Lower leg skin (tissue), 3 donors: ENCODE data around the gene TIMP2.

Experiments used
- POLR2A ChIP-seq, 2 donors: fragments of 450-650 bp; IDR thresholded peaks; one replicate each; pipeline ENCODE4 v1.6.1; 2016 to 2017; ENCODE audit warnings: antibody characterized with exemption in 2 of 2, mild to moderate bottlenecking in 1 of 2, moderate library complexity in 1 of 2
- TF ChIP-seq, protein P1 (sequence below), 3 donors: fragments of 450-650 bp; IDR thresholded peaks; one replicate each; pipeline ENCODE4 v1.5.1; 2016; ENCODE audit warnings: antibody characterized with exemption in 3 of 3, mild to moderate bottlenecking in 3 of 3, moderate library complexity in 2 of 3

GRCh38 chr17:78884148-78884825 is 40.9 kb downstream of the TIMP2 start:
- TF ChIP-seq, protein P1, sequence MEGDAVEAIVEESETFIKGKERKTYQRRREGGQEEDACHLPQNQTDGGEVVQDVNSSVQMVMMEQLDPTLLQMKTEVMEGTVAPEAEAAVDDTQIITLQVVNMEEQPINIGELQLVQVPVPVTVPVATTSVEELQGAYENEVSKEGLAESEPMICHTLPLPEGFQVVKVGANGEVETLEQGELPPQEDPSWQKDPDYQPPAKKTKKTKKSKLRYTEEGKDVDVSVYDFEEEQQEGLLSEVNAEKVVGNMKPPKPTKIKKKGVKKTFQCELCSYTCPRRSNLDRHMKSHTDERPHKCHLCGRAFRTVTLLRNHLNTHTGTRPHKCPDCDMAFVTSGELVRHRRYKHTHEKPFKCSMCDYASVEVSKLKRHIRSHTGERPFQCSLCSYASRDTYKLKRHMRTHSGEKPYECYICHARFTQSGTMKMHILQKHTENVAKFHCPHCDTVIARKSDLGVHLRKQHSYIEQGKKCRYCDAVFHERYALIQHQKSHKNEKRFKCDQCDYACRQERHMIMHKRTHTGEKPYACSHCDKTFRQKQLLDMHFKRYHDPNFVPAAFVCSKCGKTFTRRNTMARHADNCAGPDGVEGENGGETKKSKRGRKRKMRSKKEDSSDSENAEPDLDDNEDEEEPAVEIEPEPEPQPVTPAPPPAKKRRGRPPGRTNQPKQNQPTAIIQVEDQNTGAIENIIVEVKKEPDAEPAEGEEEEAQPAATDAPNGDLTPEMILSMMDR (IDR thresholded peaks at IDR 0.05), result no peak
- TF ChIP-seq POLR2A (IDR thresholded peaks at IDR 0.05), result no peak
